H9 (cell line): ENCODE results near the gene LHPP. TPM values are rescaled to one million over a fixed set of nuclear protein-coding genes. Genes with fewer than 3 reads are reported as not detected.

Experiments
- DNase-seq: peaks from one replicate; pipeline ENCODE4 v3.0.0-alpha.2; 2017
- H2AFZ ChIP-seq: one replicate; pipeline ENCODE4 v1.6.1; 2013; ENCODE audit warnings: mild to moderate bottlenecking, low read length, control low read depth, moderate library complexity
- H2AK5ac ChIP-seq: 2 replicates; pipeline ENCODE4 v1.6.1; 2013; ENCODE audit warnings: low read length, control low read depth, mixed read lengths; ENCODE audit not compliant: insufficient read length
- H2BK120ac ChIP-seq: one replicate; pipeline ENCODE4 v1.6.1; 2013; ENCODE audit warnings: low read depth, mild to moderate bottlenecking, low read length, control low read depth, inconsistent platforms; ENCODE audit not compliant: poor library complexity, severe bottlenecking
- H2BK12ac ChIP-seq: 2 replicates; pipeline ENCODE4 v1.6.1; 2013; ENCODE audit warnings: low read length, control low read depth, mixed read lengths, low read depth; ENCODE audit not compliant: insufficient read length
- H2BK15ac ChIP-seq: 2 replicates; pipeline ENCODE4 v1.6.1; 2013; ENCODE audit warnings: low read depth, low read length, control low read depth
- H2BK20ac ChIP-seq: one replicate; pipeline ENCODE4 v1.6.1; 2013; ENCODE audit warnings: low read depth, mild to moderate bottlenecking, low read length, control low read depth, inconsistent platforms; ENCODE audit not compliant: poor library complexity, severe bottlenecking
- H2BK5ac ChIP-seq: 2 replicates; pipeline ENCODE4 v1.6.1; 2013; ENCODE audit warnings: low read length, control low read depth, mixed read lengths; ENCODE audit not compliant: insufficient read length
- H3K14ac ChIP-seq: 2 replicates; pipeline ENCODE4 v1.6.1; 2013; ENCODE audit warnings: low read length, control low read depth; ENCODE audit not compliant: insufficient read depth
- H3K18ac ChIP-seq: 2 replicates; pipeline ENCODE4 v1.6.1; 2013; ENCODE audit warnings: low read depth, mild to moderate bottlenecking, mixed read lengths, low read length, control low read depth; ENCODE audit not compliant: insufficient read length
- H3K23ac ChIP-seq: 2 replicates; pipeline ENCODE4 v1.6.1; 2013; ENCODE audit warnings: low read length, control low read depth, mixed read lengths, low read depth; ENCODE audit not compliant: insufficient read length
- H3K23me2 ChIP-seq: 2 replicates; pipeline ENCODE4 v1.6.1; 2013; ENCODE audit warnings: low read depth, mild to moderate bottlenecking, mixed read lengths, low read length, control low read depth; ENCODE audit not compliant: insufficient read length, poor library complexity, severe bottlenecking
- H3K27ac ChIP-seq: 2 replicates; pipeline ENCODE4 v1.5.1; 2013; ENCODE audit warnings: low read length, control low read depth, mixed read lengths, low read depth; ENCODE audit not compliant: insufficient read length
- H3K27me3 ChIP-seq: 2 replicates; pipeline ENCODE4 v1.6.1; 2013; ENCODE audit warnings: low read length, control low read depth, inconsistent platforms; ENCODE audit not compliant: insufficient read depth
- H3K4ac ChIP-seq: 2 replicates; pipeline ENCODE4 v1.6.1; 2013; ENCODE audit warnings: low read depth, mild to moderate bottlenecking, control low read depth, inconsistent platforms, low read length, moderate library complexity
- H3K4me1 ChIP-seq: 2 replicates; pipeline ENCODE4 v1.6.1; 2013; ENCODE audit warnings: low read length, control low read depth, inconsistent platforms; ENCODE audit not compliant: insufficient read depth
- H3K4me2 ChIP-seq: 2 replicates; pipeline ENCODE4 v1.6.1; 2013; ENCODE audit warnings: low read length, control low read depth, mixed read lengths; ENCODE audit not compliant: insufficient read length, insufficient read depth
- H3K56ac ChIP-seq: 2 replicates; pipeline ENCODE4 v1.6.1; 2013; ENCODE audit warnings: low read depth, mild to moderate bottlenecking, mixed read lengths, low read length, control low read depth; ENCODE audit not compliant: insufficient read length
- H3K79me1 ChIP-seq: 2 replicates; pipeline ENCODE4 v1.6.1; 2013; ENCODE audit warnings: low read depth, mild to moderate bottlenecking, moderate library complexity, low read length, control low read depth, inconsistent platforms; ENCODE audit not compliant: insufficient read depth, poor library complexity, severe bottlenecking
- H3K79me2 ChIP-seq: 2 replicates; pipeline ENCODE4 v1.6.1; 2013; ENCODE audit warnings: low read length, control low read depth, inconsistent platforms; ENCODE audit not compliant: insufficient read depth
- H3K9ac ChIP-seq: 2 replicates; pipeline ENCODE4 v1.6.1; 2013; ENCODE audit warnings: low read length, control low read depth, mixed read lengths; ENCODE audit not compliant: insufficient read length; ENCODE audit errors: extremely low read depth
- H3K9me3 ChIP-seq: one replicate; pipeline ENCODE4 v1.6.1; 2013; ENCODE audit warnings: low read depth, low read length, inconsistent platforms; ENCODE audit not compliant: control insufficient read depth
- H3T11ph ChIP-seq: one replicate; pipeline ENCODE4 v1.6.1; 2013; ENCODE audit warnings: mild to moderate bottlenecking, low read length, control low read depth, inconsistent platforms
- H4K20me1 ChIP-seq: one replicate; pipeline ENCODE4 v1.6.1; 2013; ENCODE audit not compliant: control insufficient read depth, insufficient read length, insufficient read depth
- H4K5ac ChIP-seq: 2 replicates; pipeline ENCODE4 v1.6.1; 2013; ENCODE audit warnings: low read depth, mild to moderate bottlenecking, mixed read lengths, low read length, control low read depth; ENCODE audit not compliant: insufficient read length
- H4K8ac ChIP-seq: replicated peaks from 2 replicates; pipeline ENCODE4 v1.6.1; 2013; ENCODE audit warnings: low read length, control low read depth, mixed read lengths, low read depth; ENCODE audit not compliant: insufficient read length
- H4K91ac ChIP-seq: 2 replicates; pipeline ENCODE4 v1.6.1; 2013; ENCODE audit warnings: low read depth, mild to moderate bottlenecking, moderate library complexity, mixed read lengths, low read length, control low read depth; ENCODE audit not compliant: insufficient read length
- H3K27ac Mint-ChIP-seq, 3 experiments: 2 replicates in 2 of 3; 3 replicates in 1 of 3; pipeline ENCODE4 v1.8.0; 2020 to 2021; ENCODE audit warnings: mixed read lengths in 3 of 3, mild to moderate bottlenecking in 1 of 3, moderate library complexity in 1 of 3
- H3K27me3 Mint-ChIP-seq: 2 replicates; pipeline ENCODE4 v1.8.0; 2021; ENCODE audit warnings: low read depth, mild to moderate bottlenecking, moderate library complexity, mixed read lengths
- H3K36me3 Mint-ChIP-seq, 3 experiments: 2 replicates in 2 of 3; 3 replicates in 1 of 3; pipeline ENCODE4 v1.8.0; 2020 to 2021; ENCODE audit warnings: low read depth in 3 of 3, mixed read lengths in 3 of 3; ENCODE audit not compliant: insufficient read depth in 1 of 3
- H3K4me1 Mint-ChIP-seq, 2 experiments: 2 replicates each; pipeline ENCODE4 v1.8.0; 2020; ENCODE audit warnings: mixed read lengths in 2 of 2
- H3K4me3 Mint-ChIP-seq, 2 experiments: 2 replicates in 1 of 2; 3 replicates in 1 of 2; pipeline ENCODE4 v1.8.0; 2020 to 2021; ENCODE audit warnings: mild to moderate bottlenecking in 2 of 2, mixed read lengths in 2 of 2, moderate library complexity in 1 of 2
- H3K9me3 Mint-ChIP-seq, 2 experiments: 2 replicates in 1 of 2; 3 replicates in 1 of 2; pipeline ENCODE4 v1.8.0; 2020; ENCODE audit warnings: mild to moderate bottlenecking in 2 of 2, mixed read lengths in 2 of 2, moderate library complexity in 1 of 2
- CTCF ChIP-seq: fragments of 200-600 bp; sonication (generic); conservative IDR thresholded peaks from 3 replicates; pipeline ENCODE4 v1.8.0; 2021; ENCODE audit warnings: antibody characterized with exemption, mild to moderate bottlenecking
- WGBS: extraction: QIAGEN DNeasy Blood & Tissue Kit; methylation state at CpG from one replicate; pipeline ENCODE4 v1.1.7; 2013; ENCODE audit warnings: missing lambda C conversion rate, low lambda C conversion rate, mixed read lengths; ENCODE audit not compliant: insufficient read length; ENCODE audit errors: extremely low coverage; 5-methylcytosine and 5-hydroxymethylcytosine counted together
- total RNA-seq: library from RNA; stranded (reverse); gene quantifications from 2 replicates; pipeline ENCODE4 v1.2.1, GENCODE V29; 2021

Gene LHPP
- total RNA-seq, 1 experiment from 2014 or later: 29.6 TPM

GRCh38 chr10:124481717-124482116 lies 20.1 kb downstream of the LHPP start:
- Mint-ChIP-seq H3K9me3 (peaks cover 3 to 8% of the 10 kb centered on the region in 2 experiments; a peak in 4 of 5 replicates), H3K4me1 (peaks cover 36 to 37% of the 10 kb centered on the region in 2 experiments), H3K27ac (peak overlapping the region; percentile 18 to 71 (median 32); a peak in 4 of 7 replicates), H3K36me3 (peaks cover 15 to 20% (median 19%) of the 10 kb centered on the region in 3 experiments), H3K27me3 (no peaks in the 10 kb centered on the region), H3K4me3 (no peak overlapping the region; a peak in 1 of 5 replicates)
- Histone ChIP-seq H3K9ac (no peak overlapping the region), H4K91ac (no peak overlapping the region), H2AK5ac (no peak overlapping the region), H3K18ac (no peak overlapping the region), H3K23me2 (no peaks in the 10 kb centered on the region), H4K5ac (no peak overlapping the region), H3K56ac (no peak overlapping the region), H3K23ac (no peak overlapping the region), H3K27me3 (no peaks in the 10 kb centered on the region), H3K27ac (no peak overlapping the region), H2BK120ac (no peak overlapping the region), H4K20me1 (peaks cover 4% of the 10 kb centered on the region), H3K9me3 (no peaks in the 10 kb centered on the region), H3K4ac (no peak overlapping the region), H3K79me1 (no peaks in the 10 kb centered on the region), H3K14ac (no peak overlapping the region), H3K4me2 (no peak overlapping the region), H2BK20ac (no peak overlapping the region), H3K79me2 (no peaks in the 10 kb centered on the region), H2BK15ac (no peak overlapping the region), H2BK12ac (no peak overlapping the region), H2BK5ac (no peak overlapping the region), H3K4me1 (peaks cover 8% of the 10 kb centered on the region; the same call in 1 of the 2 replicates), H3T11ph (no peak overlapping the region), H2AFZ (no peak overlapping the region), H4K8ac (no peak overlapping the region)
- DNase-seq: no peak
- no peak for TF ChIP-seq CTCF
- no CpG with 5 or more reads among the region's 6 CpGs for WGBS
